Vagina (tissue), 2 donors: ENCODE results near the gene SLC39A11. TPM values are rescaled to one million over a fixed set of nuclear protein-coding genes. Genes with fewer than 3 reads are reported as not detected.

ENCODE experiments used
- DNase-seq, 2 donors: peaks; one replicate each; pipeline ENCODE4 v3.0.0-alpha.2; 2017; ENCODE audit errors: extremely low spot score in 2 of 2
- H3K27ac ChIP-seq: fragments of 200-600 bp; sonication (generic); one replicate; pipeline ENCODE4 v1.5.1; 2019
- H3K27me3 ChIP-seq: fragments of 200-600 bp; sonication (generic); one replicate; pipeline ENCODE4 v1.5.1; 2019
- H3K36me3 ChIP-seq, 2 donors: fragments of 200-600 bp; sonication (generic); one replicate each; pipeline ENCODE4 v1.5.1; 2017 to 2019
- H3K4me1 ChIP-seq: fragments of 200-600 bp; sonication (generic); one replicate; pipeline ENCODE4 v1.5.1; 2019
- H3K4me3 ChIP-seq, 2 donors: fragments of 200-600 bp; sonication (generic); 1 replicate in 1 of 2; 2 replicates in 1 of 2; pipeline ENCODE4 v1.5.1; 2016 to 2019
- H3K9me3 ChIP-seq: fragments of 200-600 bp; sonication (generic); one replicate; pipeline ENCODE4 v1.5.1; 2019
- POLR2A ChIP-seq, 2 donors: fragments of 450-650 bp; IDR thresholded peaks; one replicate each; pipeline ENCODE4 v1.6.1; 2017; ENCODE audit warnings: antibody characterized with exemption in 2 of 2, mild to moderate bottlenecking in 2 of 2, moderate library complexity in 2 of 2
- POLR2AphosphoS5 ChIP-seq, 2 donors: sonication (generic); formaldehyde crosslinking; IDR thresholded peaks; one replicate each; pipeline ENCODE4 v1.9.0; 2017; ENCODE audit warnings: antibody characterized with exemption in 2 of 2, mild to moderate bottlenecking in 2 of 2, low read depth in 1 of 2; ENCODE audit not compliant: insufficient read depth in 1 of 2
- intact Hi-C: fragments of 100-400 bp; cut with DNase I; formaldehyde crosslinking; loops from one replicate; pipeline ENCODE4 v1.15.1; 2023
- total RNA-seq: library from RNA; depleted of rRNA; stranded (reverse); fragments of >200 nt; gene quantifications from one replicate; pipeline ENCODE4 v1.2.3, GENCODE V29; 2016
- TF ChIP-seq, protein P1 (sequence below), 3 experiments: fragments of 450-650 bp in 2 of 3; fragments of 200-600 bp in 1 of 3; sonication (generic) in 1 of 3; IDR thresholded peaks; one replicate each; pipeline ENCODE4 v1.5.1; 2017 to 2019; ENCODE audit warnings: antibody characterized with exemption in 3 of 3, mild to moderate bottlenecking in 2 of 3, moderate library complexity in 2 of 3

SLC39A11 gene
- total RNA-seq, 1 donor from 2014 or later = 22.6 TPM

DNA sequence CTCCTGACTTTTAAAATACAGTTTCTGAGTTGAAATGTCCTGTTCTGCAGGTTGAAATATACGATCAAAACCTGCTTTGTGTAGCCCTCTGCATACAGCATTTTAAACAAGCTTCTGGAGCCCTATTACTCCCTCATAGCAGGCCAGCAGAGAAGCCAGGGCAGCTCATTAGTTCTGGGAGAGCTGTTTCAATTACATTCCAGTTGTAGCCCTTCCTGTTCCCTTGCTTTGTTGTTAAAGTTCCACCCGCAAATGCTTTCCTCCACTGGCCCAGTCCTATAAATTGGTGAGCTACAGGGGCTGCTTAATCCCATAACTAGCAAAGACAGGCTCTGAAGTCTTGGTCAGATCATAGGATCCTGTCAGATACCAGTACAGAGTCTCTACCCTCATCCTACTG lies 162.5 kb downstream of the SLC39A11 start:
- intact Hi-C loops = no loop called here
- no peaks in the 10 kb centered on the region for H3K27me3 ChIP-seq
- TF ChIP-seq, protein P1, sequence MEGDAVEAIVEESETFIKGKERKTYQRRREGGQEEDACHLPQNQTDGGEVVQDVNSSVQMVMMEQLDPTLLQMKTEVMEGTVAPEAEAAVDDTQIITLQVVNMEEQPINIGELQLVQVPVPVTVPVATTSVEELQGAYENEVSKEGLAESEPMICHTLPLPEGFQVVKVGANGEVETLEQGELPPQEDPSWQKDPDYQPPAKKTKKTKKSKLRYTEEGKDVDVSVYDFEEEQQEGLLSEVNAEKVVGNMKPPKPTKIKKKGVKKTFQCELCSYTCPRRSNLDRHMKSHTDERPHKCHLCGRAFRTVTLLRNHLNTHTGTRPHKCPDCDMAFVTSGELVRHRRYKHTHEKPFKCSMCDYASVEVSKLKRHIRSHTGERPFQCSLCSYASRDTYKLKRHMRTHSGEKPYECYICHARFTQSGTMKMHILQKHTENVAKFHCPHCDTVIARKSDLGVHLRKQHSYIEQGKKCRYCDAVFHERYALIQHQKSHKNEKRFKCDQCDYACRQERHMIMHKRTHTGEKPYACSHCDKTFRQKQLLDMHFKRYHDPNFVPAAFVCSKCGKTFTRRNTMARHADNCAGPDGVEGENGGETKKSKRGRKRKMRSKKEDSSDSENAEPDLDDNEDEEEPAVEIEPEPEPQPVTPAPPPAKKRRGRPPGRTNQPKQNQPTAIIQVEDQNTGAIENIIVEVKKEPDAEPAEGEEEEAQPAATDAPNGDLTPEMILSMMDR (IDR thresholded peaks at IDR 0.05) = no peak
- TF ChIP-seq POLR2A (IDR thresholded peaks at IDR 0.05) (no peak), POLR2AphosphoS5 (IDR thresholded peaks at IDR 0.05; ENCODE audit: insufficient read depth in 1 of 2, low read depth in 1 of 2) (no peak)

DNA sequence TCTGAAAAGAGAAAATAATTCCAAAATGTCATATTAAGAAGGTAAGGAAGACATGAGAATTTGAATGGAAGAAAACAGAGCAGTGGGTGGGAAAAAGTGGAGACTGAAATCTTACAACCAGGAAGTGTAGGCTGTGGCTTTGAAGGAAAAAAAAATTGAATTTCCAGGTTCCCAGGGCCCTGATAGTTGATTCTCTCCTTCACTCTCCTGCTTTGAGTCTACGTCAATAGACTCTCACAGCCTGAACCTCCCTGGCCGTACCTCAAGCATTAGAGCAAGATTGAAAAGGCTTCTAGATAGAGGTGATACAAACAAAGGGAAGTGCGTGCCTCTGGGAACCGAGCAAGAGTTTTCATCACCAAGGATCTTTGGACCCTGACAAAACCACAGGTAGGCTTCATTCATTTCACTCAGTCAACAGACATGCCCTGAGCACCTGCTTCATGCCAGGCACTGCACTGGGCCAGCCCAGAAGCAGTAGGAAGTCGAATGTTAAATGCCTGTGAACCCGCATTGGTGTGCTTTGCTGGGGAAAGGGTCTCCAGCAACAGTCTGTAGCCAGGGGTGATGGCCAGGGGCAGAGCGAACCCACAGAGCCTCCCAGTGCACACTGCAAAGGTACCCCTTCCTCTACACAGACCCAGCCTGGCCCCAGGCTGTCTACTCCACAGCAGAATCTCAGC lies 163.9 kb downstream of the SLC39A11 start:
- no peaks in the 10 kb centered on the region for H3K9me3 ChIP-seq
- no peaks in the 10 kb centered on the region for H3K4me1 ChIP-seq
- TF ChIP-seq, protein P1 (IDR thresholded peaks at IDR 0.05) = no peak
- TF ChIP-seq POLR2AphosphoS5 (IDR thresholded peaks at IDR 0.05; ENCODE audit: insufficient read depth in 1 of 2, low read depth in 1 of 2) (no peak), POLR2A (IDR thresholded peaks at IDR 0.05) (no peak)
- no peaks in the 10 kb centered on the region for H3K36me3 ChIP-seq
- intact Hi-C loops = no loop called here
- no peak overlapping the region for H3K4me3 ChIP-seq
- no peak for DNase-seq
- no peak overlapping the region for H3K27ac ChIP-seq
- no peaks in the 10 kb centered on the region for H3K27me3 ChIP-seq

More for the DNA sequence above, 162.5 kb downstream of the SLC39A11 start:
- Histone ChIP-seq H3K27ac (no peak overlapping the region), H3K9me3 (no peaks in the 10 kb centered on the region), H3K36me3 (no peaks in the 10 kb centered on the region), H3K4me3 (no peak overlapping the region), H3K4me1 (no peaks in the 10 kb centered on the region)
- DNase-seq = no peak

DNA sequence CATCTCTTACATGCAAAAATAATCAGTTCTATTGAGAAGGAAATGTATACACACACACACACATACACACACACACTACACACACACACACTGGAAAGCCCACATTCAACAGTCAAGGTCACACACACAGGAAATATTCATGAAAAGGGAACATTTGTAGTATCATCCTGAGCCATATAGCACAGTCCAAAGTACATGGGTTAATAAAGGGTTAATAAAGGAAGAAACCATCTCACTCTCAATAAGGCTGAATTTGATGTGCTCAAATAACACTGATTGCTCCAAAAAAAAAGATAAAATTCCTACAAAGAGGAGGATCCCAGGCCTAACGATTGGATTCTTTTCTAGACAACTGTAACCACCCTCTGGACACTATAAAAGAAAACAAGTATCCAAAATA lies 164.7 kb downstream of the SLC39A11 start:
- no peaks in the 10 kb centered on the region for H3K4me1 ChIP-seq
- no peak overlapping the region for H3K27ac ChIP-seq
- intact Hi-C loops = no loop called here
- no peak overlapping the region for H3K4me3 ChIP-seq
- H3K27me3 ChIP-seq = no peaks in the 10 kb centered on the region
- no peaks in the 10 kb centered on the region for H3K9me3 ChIP-seq
- DNase-seq = no peak
- TF ChIP-seq POLR2A (IDR thresholded peaks at IDR 0.05) (no peak), POLR2AphosphoS5 (IDR thresholded peaks at IDR 0.05; ENCODE audit: insufficient read depth in 1 of 2, low read depth in 1 of 2) (no peak)
- TF ChIP-seq, protein P1 (IDR thresholded peaks at IDR 0.05) = no peak
- no peaks in the 10 kb centered on the region for H3K36me3 ChIP-seq

DNA sequence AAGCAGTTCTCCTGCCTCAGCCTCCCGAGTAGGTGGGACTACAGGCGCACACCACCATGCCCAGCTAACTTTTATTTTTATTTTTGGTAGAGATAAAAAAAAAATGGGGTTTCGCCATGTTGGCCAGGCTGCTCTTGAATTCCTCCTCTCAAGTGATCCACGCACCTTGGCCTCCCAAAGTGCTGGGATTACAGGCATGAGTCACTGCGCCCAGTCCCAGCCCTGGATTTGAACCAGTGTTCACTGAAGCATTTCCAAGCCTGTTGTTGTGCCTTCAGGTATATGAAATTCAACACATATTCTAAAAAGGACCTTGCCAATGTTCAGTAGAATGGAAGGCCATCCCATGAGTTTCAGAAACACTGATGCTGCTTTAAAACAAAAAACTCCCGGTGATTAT lies 165.3 kb downstream of the SLC39A11 start:
- intact Hi-C loops = no loop called here
- H3K9me3 ChIP-seq = no peaks in the 10 kb centered on the region
- no peak overlapping the region for H3K4me3 ChIP-seq
- no peaks in the 10 kb centered on the region for H3K27me3 ChIP-seq
- no peak overlapping the region for H3K27ac ChIP-seq
- no peak for DNase-seq
- no peaks in the 10 kb centered on the region for H3K4me1 ChIP-seq
- TF ChIP-seq, protein P1 (IDR thresholded peaks at IDR 0.05) = no peak
- TF ChIP-seq POLR2A (IDR thresholded peaks at IDR 0.05) (no peak), POLR2AphosphoS5 (IDR thresholded peaks at IDR 0.05; ENCODE audit: insufficient read depth in 1 of 2, low read depth in 1 of 2) (no peak)
- no peaks in the 10 kb centered on the region for H3K36me3 ChIP-seq

DNA sequence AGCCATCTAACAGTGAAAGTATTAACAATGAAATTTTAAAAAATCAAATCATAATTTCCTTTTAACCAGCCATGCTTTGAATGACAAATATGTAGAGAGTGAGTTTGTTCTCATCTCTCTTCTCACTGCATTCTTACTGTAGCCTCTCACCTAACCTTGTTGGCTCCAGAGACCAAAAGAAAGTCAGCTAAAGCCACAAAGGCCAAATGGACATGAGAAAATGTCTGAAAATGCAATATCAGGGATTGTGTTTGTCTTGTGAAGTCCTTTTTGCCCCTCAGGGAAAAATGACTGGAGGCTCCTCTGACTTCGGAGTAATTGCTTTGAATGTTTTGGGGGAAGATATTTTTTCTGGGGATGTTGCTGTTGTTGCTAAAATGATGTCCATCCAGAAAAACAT lies 166.3 kb downstream of the SLC39A11 start:
- Histone ChIP-seq H3K27me3 (no peaks in the 10 kb centered on the region), H3K9me3 (no peaks in the 10 kb centered on the region), H3K36me3 (no peaks in the 10 kb centered on the region), H3K27ac (no peak overlapping the region), H3K4me1 (no peaks in the 10 kb centered on the region), H3K4me3 (no peak overlapping the region)
- intact Hi-C loops = no loop called here
- DNase-seq = no peak
- TF ChIP-seq POLR2AphosphoS5 (IDR thresholded peaks at IDR 0.05; ENCODE audit: insufficient read depth in 1 of 2, low read depth in 1 of 2) (no peak), POLR2A (IDR thresholded peaks at IDR 0.05) (no peak)
- TF ChIP-seq, protein P1 (IDR thresholded peaks at IDR 0.05) = no peak
